HG02970 (cell line): ENCODE data around the gene WNT5A.

Experiments used
- ATAC-seq: cut with Tn5 transposase; IDR thresholded peaks from one replicate; pipeline ENCODE4 v1.9.1; 2021; ENCODE audit warnings: mild to moderate bottlenecking, moderate library complexity, moderate number of reproducible peaks; ENCODE audit not compliant: unreplicated experiment, low FRiP score

The WNT5A gene

DNA sequence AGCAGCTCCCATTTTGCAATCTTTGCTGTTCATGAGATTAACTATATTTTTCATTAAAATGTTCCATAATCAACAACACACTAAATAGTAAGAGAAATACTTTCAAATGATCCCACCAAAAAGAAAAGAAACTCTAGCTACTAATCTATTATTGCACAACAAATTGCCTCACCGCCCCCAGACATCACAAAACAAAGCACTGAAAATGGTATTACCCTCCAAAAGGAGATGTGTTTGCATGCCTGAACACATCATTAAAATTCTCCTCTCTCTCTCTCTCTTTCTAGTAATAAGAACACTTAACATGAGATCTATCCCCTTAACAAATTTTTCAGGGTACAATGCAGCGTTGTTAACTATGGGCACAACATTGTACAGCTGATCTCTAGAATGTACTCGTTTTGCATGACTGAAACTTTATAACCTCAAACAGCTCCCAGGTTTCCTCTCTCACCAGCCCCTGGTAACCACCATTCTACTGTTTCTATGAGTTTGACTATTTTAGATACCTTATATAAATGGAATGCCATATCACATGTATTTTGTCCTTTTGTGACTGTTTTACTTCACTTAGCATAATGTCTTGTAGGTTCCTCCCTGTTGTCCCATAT lies 33.1 kb downstream of the WNT5A start:
- ATAC-seq, result no peak

DNA sequence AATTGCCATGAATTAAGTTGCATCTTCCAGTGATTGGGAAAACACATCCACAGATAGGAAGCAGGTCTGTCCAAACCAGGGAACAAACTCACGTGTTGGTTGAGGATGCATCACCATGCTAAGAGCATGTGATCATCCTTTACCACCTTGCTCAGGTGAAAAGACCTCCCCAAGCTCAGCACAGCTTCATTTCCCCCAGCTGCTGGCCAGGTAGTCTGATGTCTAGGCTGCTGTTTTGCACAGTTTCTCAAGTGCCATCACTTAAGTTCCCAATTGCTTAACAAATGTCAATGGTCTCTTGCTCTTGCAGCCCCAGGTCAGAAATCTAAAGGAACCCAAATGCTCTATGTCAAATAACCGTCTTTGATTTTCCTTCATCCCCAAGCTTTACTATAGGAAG lies 34.2 kb downstream of the WNT5A start:
- no peak for ATAC-seq

DNA sequence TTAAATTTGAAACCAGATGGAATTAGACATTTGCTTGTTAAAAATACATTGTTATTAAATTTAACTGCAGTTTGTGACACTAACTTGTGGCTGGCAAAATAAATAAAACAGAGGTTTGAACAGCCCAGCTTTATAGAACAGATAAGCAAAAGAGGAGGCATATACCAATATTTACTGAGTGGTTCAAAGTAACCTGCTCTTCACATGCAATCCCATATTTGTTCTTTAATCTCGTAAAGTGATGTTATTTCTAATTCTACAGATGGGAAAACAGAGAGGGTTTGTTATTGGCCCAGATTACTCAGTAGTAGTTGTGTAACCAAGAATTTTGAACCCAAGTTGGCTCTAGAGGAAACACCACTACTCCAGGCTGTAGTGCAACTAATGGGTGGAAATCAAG lies 37.6 kb downstream of the WNT5A start:
- ATAC-seq, result no peak

DNA sequence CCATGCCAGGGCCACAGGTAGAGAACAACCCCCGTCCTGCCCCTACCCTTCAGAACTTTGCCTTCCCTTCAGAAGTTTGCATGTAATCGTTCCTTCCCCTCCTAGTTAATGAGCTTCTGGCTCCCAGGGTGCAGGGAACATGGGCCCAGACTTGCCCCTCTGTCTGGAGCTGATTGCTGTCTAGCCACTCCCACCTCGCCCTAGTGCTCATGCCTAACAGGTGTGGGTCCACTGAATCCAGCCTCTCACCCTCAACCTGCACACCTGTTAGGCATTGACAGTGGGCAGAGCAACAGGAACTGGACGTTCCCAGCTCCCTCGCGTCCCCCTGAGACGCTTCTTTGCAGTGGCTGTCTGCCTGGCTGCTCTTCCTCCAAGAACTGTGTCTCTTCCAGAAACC lies 40.3 kb downstream of the WNT5A start:
- ATAC-seq, result no peak

DNA sequence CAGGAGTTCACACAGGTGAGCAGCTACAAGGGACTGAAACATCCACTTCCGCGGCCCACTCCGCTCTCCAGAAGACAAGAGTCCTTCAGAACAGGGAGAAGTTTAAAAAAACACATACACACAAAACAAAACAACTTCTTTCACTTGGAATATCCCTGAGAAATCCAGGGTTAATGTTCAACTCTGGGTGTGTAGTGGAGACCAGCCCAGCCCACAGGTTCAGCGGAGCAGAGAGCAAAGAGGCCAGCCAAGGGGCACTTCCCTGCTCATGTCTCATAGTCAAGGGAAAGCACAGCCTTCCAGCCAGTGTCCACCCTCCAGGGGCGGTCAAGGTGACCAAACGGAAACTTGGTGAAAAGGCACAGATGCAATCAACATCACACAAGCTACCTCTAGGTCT lies 41.6 kb downstream of the WNT5A start:
- ATAC-seq, result no peak

DNA sequence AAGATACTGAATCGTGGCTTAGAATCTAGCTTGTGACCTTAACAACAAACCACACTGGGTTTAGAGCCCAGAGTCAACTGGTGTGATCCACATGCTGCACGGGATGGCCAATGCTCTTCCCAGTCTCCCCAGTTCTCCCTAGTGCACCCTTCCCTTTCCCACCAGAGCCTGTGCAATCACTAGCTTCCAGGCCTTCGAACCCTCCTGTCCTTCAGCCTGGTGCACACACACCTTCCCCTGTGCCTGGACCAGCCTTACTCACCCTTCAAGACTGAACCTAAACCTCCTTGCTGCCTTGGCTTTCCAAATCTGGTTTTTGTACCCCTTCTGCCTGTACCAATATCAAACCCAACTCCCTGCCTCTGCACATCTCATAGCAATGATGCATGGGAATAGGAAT lies 43.8 kb downstream of the WNT5A start:
- no peak for ATAC-seq

DNA sequence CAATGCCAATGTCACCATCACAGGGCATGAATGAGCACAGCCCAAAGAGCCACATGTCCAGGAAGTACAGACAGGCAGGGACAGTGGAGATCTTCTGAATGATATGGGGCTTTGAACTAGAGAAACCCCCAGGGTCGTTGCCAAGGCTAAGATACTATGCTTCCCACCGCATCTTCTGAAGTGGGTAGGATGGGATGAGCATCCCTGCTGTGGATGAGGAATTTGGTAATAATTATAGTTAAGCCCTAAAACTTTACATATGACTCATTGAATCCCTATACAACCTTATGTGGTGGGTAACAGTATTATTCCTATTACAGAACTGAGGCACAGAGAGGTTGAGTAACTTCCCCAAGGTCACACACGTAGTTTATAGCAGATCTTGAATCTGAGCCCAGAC lies 44.2 kb downstream of the WNT5A start:
- no peak for ATAC-seq

DNA sequence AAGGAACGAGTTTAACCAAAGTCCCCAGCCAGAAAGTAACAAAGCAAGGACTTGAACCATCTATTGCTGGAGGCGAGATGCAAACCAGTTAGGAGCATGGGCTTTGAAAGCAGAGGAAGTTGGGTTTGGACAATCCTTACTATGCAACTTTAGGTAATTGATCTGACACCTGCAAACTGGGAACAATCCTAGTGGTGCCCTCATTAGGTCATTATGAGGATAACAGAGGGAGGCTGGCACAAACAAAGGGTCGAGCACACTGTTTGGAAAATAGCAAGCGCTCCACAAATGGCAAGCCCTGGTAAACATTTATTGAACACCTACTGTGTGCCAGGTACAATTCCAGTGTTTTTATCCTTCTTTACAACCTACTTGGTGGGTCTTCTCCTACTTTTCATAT lies 45.6 kb downstream of the WNT5A start:
- no peak for ATAC-seq

DNA sequence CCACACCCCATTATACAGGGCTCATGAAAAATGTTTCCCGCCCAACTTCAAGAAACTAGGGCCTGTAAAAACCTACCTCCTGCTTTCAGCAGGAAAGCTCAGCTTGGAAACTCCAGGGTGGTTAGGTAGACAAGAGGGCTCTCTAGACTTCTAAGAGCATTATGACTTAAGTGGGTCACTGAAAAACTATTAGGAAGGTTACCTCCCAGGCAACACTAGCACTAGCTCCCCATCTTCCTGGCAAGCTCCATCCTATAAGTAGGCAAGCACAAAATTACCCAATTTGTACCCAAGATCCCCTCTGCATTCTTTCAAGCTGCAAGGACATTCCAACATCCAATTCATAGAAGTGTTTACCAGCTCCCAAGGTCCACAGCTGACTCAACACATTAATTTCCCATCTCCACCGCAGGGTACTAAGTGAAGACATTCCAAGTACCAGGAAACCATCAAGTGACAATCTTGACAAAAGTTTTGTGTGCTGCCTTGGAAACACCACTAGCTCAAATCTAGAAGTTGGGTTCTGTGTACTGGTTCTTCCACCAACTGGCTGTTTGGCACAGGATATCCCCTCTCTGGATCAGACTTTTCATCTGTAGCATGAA lies 46.9 kb downstream of the WNT5A start:
- ATAC-seq, result no peak

DNA sequence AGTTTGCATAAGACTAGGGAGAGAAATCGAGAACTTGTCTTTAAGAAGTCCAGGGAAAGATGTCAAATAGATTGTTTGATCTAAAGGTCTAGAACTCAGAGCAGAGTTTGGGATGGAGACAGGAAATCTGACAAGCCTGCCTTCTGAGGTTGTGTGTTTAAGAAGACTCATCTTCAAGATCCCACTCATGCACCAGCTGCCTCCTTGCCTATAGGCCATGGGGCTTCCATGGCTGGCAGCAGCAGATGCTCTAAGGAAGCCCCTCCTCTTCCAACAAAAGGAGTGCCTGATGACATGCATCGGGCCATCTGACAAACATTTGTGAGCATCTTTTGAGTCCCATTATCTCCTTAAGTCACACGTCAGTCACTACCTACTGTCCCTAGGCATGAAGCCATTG lies 47.4 kb downstream of the WNT5A start:
- ATAC-seq, result no peak

DNA sequence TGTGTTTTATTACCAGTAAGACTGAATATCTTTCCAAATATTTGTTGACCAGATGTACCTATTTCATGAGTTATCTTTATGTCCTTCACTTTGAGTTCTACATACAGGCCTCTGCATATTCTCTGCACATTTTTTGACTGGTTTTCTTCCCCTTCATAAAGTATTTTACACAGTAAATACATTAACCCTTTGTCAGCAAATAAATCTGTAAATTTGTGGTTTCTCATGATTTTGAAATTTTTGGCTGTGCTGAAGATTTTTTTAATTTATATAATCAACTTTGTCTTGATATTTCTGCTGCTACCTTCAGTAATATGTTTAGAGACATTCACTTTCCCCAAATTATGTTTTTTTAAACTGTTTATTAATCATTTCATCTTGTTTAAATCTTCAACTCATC lies 50.5 kb downstream of the WNT5A start:
- ATAC-seq, result no peak

DNA sequence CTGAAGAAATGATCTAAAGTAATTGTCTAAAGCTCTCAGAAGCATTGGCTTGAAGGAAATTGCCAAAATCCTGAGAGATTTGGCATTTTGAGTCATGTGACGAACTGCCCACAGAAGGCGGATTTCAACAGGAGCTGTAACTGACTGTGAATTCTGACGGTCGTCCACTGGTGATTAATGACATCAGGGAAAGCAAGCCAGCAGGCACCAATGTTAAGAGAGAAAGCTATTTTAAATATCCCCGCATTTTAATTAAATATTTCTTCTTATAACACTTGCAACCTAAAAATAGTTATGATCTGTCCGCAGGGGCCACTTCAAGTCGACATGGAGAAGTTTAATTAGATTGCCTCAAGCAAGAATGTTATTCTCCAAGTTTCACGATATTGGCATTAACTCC lies 51.6 kb downstream of the WNT5A start:
- no peak for ATAC-seq

DNA sequence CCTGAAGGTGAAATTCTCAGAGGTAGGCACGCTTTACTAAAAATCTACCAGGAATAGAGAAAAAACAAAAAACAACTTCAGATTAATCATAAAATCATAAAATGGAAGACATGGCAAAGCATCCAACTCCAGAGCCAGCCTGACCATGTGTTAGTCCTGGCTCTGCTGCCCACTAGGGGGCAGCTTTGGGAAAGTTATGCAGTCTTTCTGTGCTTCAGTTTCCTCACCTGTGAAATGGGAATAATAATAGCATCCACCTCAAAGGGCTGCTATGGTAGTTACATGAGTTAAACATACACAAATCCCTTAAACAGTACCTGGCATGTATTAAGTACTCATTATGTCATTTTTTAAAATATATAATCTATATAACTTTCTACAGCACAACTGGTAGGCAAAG lies 52.3 kb downstream of the WNT5A start:
- ATAC-seq, result no peak

DNA sequence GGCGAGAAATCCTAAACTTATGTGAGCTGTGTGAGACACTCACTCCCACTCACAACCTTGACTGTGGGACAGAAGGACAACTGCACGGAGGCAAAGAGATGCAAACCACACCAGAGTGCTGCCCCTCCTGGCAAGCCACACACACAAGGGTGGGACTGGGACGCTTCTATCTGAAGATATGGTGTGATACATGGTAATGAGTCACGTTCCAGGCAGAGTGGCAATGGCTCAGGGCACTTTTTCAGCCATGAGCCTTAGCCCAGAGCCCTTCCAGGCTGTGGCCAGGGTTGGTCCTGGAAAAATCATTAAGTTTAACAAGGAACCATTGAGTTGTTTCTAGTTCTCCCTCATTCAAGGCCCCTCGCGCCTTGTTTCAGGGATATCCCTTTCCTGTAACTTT lies 56.1 kb downstream of the WNT5A start:
- no peak for ATAC-seq

DNA sequence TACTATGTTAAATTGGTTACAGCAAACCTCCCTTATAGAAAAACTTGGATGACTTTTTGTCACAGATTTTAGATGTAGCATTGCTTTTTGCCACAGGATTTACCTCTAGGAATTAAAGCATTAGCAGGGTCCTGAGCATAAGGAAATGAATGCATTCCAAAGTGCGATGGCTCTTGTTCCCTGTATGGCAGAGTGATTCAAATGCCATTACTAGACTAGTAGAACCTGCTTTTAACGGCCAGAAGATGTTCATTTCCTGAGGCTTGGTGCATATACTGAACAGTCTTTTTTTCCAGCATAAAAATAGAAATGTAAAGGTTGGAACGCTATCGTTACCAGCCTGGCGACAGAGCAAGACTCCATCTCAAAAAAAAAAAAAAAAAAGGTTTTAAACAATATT lies 59.4 kb downstream of the WNT5A start:
- no peak for ATAC-seq

DNA sequence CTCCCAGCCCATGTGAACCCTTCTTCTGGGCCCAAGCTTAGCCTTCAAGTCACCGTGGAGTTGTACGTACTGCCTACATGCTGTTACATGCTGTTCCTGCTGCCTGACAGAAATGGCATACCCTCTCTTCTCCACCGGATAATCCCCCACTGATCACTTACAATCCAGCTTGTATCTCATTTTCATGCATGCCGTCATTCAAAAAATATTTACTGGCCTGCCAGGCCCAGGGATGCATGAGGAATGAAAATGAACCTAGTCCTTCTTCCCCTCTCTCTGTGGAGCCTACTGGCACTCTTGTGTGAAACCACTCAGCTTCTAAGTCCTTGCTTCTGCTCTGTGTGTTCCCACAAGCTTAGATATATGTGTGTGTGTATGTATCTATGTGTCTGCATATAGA lies 60.6 kb downstream of the WNT5A start:
- no peak for ATAC-seq

DNA sequence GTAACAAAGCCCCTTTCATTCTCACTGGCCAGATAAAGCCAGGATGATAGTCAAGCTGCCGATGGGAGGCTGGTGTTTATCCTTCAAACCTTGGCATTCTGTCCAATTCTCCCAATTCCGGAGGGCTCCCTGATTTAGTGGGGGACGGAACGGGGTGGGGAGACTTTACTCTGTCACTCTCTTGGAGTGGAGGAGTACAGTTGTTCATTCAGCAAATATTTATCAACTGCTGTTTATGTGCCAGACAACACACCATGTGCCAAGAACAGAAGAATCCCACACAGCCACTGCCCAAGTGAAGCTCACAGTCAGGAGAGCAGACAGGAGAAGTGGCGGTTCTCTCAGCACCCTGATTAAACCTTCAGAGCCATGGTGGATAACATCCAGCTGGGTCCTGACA lies 63.3 kb downstream of the WNT5A start:
- no peak for ATAC-seq

DNA sequence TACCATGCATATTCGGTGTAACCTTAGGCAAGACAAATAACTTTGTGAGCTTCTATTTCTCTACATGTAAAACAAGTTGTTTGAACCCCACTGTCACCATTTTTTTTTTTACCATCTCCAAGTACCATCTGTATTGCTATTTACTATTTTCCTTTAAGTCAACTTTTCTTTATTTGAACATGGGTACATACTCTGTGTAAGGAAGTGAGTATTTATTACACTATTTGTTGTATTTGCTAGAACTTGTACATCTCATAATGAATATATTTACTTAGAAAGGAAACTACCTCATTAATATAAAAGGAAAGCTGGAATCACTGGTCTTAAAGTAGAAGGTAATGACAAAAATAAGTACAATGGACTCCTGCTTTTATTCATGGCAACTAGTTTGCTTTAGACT lies 69.9 kb downstream of the WNT5A start:
- ATAC-seq, result no peak

DNA sequence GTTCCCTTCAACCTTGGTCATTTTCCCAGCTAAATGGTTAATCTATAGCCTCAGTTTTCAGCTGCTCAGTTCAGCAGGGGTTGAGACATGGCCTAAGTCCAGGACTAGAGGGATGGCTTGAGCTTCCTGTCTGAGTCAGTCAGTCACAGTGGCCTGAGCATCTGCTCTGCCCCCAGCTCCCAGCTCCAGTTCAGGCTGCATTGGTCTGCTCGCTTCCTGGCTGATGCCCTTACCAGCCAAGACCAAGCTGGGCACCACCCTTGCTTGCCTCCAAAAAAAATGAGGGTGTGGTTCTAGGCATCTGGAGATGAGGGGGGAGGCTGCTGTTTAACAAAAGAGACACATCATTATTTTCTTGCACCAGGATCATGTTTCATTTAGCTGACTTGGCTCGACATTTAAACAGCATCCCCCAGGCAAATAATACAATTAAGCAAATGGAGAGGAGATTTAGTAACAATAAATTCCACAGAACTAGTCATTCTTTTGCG lies 70.7 kb downstream of the WNT5A start:
- no peak for ATAC-seq
